Activated CD4-positive, alpha-beta T cell treated with anti-CD3 and anti-CD28 coated beads, Interleukin-2, amount 50 U/mL, for 48 hours (primary cell): ENCODE measurements around the gene COL26A1.
"Not testable (repeated sequence)": the region's sequence is repeated elsewhere in the genome, so short reads cannot be mapped to it uniquely, and the experiment has no call there.

Source experiments
- DNase-seq, 2 experiments: peaks; one replicate each; pipeline ENCODE4 v3.0.0-alpha.2; 2020

Gene COL26A1

DNA sequence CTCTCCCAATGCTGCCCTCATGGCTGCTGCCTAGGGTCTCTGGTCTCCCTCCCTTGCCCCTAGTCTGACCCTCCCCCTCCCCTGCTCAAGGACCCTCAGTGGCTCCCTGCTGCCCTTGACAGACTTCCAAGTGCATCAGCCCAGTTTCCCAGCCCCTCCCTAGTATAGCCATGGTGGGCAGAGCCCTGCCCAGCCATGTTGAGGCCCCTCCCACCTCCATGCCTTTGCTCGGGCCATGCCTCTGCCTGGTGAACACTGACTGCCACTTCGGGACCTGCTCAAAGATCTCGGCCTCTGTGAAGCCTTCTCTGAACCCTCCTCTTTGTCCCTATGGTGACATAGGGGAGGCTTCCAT, 193.2 kb downstream of the COL26A1 start:
- no peak for DNase-seq

DNA sequence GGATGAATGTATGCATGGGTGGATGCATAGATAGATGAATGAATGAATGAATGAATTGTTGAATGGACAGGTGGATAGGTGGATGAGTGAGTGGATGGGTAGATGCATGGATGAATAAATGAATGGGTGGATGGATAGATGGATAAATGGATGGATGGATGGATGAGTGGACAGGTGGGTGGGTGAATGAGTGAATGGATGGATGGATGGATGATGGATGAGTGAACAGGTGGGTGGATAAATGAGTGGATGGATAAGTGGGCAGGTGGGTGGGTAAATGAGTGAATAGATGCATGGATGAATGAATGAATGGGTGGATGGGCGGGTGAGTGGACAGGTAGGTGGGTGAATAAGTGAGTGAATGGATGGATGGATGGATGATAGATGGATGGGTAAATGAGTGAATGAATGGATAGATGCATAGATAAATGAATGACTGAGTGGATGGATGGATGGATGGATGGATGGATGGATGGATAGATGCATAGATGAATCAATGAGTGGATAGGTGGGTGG, 193.8 kb downstream of the COL26A1 start:
- no peak for DNase-seq

DNA sequence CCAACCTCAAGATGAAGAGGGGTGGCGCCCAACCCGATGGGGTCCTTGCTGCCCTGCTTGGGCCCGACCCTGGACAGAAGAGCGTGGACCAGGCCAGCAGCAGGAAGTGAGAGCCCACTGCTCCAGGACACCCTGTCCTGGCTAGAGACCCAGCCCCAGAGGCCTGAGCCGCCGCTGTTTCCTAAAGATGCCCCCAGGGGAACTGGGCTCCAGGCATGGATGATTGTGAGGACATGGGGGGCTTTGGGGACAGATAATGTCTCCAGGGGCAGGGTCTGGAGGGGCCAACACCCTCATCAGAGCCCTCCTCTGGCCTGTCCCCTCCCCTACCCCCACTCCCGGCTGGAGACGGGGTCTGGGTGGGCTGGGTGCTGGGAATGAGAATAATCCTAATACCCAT, 194.7 kb downstream of the COL26A1 start:
- DNase-seq = no peak

DNA sequence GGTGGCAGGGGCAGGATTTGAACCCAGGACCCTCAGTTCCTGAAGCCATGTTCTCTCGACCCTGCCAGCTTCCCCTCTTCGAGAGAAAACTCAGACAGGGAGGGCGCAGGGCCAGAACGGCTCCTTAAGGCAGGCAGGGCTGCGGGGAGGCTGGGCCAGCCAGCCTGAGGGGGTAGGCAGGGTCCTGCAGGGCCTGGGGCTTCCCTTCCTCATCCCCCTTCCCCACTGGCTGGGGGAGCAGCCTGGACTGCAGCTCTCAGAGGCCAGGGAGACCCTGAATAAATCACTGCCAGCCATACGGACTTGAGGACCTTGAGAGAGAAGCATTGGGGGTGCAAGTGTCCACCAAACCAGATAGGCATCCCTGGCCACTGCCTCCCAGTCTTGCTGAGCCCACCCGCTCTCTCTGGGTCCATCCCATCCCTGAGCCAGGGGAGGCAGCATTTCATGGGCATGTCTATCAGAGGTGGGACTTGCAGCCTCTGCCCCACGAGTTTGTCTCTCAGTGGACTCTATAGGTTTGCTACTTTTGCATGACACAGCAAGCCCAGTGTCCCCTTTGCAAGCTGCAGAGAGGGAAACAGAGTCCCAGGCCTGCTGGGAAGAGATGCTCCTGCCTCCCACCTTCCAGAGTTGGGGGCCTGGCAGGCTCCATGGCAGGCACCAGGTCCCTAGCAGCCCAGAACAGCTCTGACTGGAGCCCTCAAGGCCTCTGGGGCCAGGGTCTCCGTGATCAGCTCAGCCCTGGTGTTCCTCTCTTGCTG, 195.5 kb downstream of the COL26A1 start:
- no peak for DNase-seq

DNA sequence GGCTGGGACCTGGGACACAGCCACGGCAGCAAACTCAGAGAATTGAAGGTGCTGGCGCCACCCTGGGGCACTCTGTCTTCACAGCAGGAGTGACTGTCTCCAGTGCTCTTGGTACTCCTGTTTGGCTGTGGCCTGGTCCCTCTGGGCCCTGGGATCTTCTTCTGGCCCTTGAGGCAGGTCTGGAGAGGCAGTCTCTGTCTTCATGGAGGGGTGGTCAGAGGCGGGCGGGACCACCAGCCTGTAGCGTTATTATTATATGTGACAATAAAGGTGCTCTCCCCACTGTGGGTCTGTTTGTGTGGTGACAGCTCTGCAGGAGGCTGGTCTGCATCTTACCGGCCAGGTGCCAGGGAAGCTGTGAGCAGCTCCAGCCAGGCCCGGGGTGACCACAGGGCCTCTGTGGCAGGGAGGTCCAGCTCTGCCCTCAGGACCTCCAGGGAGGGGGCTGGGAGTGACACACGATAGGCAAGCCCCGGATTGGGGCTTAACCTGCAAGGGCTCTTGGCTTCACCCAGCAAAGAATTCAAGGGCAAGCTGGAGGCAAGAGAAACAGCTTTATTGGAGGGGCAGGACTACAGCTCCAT, 196.2 kb downstream of the COL26A1 start:
- no peak for DNase-seq

DNA sequence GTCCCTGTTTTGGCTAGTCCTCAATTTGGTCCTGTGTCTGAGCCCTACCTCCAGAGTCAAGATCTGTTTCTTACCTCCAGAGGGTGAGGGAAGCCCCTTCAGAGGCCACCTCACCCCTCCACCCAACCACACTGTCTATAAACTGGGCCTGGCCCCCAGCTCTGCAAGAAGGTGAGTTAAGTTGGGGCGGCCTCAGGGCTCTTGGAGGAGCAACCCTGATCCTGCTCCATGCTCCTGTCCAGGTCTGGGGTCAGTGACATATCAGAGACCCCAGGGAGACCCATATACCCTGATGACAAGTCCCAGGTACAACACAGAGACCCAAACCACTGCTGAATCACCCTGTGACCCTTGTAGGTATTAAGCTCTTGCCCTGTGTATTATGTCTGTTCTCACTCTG, 196.9 kb downstream of the COL26A1 start:
- DNase-seq = no peak

DNA sequence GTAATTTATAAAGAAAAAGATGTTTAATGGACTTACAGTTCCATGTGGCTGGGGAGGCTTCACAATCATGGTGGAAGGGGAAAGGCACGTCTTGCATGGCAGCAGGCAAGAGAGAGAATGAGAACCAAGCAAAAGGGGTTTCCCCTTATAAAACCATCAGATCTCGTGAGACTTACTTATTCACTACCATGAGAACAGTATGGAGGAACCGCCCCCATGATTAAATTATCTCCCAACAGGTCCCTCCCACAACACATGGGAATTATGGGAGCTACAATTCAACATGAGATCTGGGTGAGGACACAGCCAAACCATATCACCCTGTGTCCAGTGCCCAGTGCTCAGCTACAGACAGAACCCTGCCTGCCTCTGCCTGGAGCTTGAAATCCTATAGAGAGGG, 197.3 kb downstream of the COL26A1 start:
- DNase-seq = not testable (repeated sequence)

DNA sequence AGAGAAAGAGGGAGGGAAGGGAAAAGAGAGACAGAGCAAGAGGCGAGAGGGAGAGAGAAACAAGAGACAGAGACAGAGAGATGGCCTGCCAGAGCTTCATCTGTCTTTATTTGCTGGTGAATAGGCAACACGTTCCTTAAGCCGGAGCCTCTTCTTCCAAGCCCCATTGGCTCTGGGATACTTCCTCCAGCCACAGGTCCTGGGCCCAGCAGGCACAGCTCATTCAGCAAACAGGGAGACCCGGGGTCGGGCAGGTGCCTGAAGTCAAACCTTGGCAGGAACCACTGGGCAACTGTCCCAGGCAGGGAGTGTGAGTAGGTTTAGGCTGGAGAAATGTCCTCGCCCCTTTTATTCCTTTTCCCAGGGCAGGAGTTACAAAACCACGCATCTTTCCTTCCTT, 198.2 kb downstream of the COL26A1 start:
- no peak for DNase-seq

DNA sequence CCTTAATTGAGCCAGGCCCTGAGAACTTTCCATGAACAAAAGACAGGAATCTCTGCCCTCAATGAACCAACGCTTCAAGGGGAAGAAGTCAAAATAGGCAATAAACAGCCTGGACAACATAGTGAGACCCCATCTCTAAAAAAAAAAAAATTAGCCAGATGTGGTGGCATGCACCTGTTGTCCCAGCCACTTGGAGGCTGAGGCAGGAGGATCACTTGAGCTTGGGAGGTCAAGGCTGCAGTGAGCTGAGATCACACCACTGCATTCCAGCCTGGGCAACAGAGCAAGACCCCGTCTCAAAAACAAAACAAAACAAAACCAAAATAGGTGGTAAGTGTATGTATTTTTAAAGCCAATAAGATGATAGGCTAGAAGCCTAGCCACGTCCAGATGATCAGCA, 198.6 kb downstream of the COL26A1 start:
- DNase-seq = not testable (repeated sequence)

DNA sequence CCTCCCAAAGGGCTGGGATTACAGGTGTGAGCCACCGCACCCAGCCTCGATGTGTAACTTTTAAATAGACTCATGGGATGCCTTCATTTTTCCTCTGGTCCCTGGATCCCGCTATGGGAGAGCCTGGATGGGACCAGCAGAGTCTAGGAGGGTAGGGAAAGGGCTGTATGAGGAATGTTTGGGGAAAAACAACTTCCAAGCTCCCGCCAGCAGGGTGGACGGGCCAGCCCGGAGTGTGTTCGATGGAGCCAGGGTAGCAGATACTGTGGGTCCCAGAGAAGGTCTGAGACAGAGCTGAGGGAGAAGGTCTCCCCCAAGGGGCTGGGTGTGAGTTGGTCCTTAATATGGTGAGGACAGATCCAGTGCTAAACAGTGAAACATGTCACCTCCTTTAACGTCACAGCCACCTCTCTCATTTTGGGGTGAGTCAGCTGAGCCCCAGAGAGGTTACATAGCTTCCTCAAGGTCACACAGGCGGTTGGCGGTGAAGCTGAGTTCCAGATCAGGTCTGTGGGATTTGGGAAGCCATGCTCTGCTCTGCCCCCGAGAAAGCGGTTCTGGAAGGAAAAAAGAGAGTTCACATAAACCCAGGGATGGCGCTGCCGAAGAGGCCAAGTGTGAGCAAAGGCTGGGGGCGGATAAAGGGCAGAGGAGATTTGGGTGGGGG, 200.0 kb downstream of the COL26A1 start:
- no peak for DNase-seq

DNA sequence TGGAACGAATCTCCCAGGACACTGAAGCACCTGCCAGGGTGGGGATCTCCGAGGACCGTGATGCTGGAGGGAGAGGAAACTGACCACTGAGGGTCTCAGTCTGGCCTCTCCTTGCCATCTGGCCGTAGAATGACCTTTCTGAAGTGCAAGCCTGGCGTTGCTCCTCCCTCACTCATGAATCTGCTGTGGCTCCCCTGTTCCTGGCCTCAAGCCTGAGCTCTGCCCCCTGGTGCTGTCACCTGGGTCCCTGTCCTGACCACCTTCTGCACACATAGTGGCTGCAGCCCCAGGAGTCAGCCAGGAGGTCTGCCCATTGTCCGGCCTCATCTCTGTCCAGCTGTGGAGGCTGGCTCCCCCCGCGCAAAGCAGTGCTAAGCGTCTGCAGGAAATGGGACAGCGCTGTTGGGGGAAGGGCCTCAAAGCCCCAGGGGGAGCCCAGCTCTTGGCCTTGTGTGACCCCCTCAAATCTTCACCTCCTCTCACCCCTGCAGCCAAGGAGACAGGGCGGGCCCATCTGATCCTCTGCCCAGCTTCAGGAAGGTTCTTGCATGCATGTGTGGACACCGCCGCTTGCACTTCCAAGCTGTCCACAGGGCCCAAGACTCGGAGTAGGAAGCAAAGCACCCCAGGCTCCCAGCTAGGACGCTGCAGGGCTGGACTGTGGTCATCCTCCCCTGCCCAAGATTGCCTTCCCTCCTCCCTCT, 200.7 kb downstream of the COL26A1 start:
- no peak for DNase-seq

DNA sequence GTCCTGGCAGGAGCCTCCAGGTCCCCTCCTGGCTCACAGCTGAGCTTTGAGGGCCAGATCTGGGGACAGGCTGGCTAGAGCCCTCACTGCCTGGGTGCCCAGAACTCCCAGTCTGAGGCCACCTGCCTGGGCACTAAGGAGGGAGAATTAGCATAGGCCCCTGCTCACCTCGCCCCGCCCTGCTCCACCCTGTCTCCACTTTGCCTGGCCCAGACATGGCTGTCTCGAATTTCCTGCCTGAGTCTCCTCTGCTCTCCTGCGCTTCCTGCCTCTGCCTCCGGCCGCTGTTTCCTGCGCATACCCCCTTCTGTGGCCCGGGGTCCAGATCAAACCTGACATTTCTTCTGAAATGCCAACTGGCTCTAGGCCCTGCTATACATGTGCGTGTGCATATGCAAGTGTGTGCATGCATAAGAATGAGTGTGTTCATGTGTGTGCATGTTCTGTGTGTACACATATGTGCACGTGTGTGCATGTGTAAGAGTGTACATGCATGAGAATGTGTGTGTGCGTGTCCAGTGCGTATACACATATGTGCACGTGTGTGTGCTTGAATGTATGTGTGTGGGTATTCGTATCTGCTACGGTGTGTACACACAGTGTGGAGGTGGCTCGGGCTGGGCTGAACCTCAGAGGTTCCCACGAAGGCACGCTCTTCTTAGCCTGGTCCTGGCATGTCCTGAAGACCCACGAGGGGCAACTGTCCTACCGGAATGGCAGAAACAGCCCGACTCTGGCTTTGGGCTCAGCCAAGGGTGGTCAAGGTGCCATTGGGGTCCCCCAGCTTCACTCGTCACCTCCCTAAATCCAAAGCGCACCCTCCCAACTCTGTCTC, 201.5 kb downstream of the COL26A1 start:
- no peak for DNase-seq

DNA sequence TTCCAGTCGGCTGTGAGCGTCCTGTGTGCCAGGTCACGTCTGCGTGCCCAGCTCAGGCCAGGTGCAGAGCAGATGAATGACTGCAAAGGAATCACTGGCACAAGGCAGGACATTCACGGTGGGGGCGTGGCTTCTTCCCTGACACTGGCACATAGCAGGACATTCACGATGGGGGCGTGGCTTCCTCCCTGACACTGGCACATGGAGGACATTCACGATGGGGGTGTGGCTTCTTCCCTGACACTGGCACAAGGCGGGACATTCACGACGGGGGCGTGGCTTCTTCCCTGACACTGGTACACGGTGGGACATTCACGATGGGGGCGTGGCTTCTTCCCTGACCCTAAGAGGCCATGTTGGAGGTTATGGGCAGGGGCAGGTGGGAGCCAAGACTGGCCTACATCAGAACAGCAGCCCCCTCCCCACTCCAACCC, 202.1 kb downstream of the COL26A1 start:
- DNase-seq = no peak

DNA sequence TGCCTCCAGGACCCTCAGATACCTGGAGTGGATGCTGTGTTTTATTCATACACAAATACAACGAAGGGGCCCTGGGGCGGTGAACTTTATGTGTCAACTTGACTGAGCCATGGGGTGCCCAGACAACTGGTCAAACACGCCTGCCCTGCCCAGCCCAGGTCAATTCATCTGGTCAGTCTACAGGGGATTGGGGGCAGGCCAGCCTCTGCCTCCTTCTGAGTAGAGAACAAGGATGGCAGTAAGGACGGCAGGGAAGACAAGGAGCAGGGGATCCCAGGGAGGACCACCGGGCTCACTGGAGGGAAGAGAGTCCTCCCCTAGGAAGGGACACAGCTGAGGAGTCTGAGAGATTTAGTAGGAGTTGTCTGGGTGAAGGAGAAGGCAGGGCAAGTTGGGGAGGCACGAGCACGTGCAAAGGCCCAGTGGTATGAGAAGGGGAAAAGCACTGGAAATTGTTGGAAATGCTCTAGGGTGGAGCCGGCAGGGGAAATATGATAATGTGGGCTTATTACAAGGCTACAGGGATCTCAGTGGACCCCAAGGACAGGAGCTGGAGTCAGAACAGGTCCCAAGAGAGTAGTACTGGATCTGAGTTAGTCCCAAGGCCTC, 203.0 kb downstream of the COL26A1 start:
- no peak for DNase-seq

DNA sequence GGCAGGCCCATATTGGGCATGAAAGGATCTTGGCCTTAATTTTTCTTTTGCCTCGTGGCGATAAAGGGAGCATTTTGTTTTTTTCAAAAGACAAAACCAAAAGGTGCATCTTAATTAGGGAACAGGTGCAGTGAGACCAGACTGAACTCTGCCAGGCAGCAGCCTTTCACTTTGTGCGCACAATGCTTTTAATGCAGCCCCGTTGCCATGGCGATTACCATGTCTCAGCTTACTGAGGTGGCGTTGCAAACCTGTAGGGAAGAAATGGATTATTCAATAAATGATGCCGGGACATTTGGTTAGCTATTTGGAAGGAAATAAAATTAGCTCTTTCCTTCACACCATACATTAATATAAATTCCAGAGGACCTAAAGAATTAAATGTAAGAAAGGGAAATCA, 204.6 kb downstream of the COL26A1 start:
- no peak for DNase-seq

DNA sequence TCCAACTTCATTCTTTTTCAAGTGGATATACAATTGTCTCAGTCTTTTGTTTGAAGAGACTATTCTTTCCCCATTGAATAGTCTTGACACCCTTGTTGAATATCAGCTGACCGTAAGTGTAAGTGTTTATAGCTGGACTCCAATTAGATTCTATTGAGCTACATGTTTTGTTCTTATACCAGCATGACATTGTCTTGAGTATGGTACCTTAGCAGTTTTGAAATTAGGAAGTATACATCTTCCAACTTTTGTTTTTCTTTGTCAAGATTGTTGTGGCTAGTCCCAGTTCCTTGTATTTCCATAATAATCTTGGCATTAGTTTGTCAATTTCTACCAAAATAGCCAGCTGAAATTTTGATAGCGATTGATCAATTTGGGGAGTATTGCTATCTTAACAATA, 209.5 kb downstream of the COL26A1 start:
- DNase-seq = no peak

DNA sequence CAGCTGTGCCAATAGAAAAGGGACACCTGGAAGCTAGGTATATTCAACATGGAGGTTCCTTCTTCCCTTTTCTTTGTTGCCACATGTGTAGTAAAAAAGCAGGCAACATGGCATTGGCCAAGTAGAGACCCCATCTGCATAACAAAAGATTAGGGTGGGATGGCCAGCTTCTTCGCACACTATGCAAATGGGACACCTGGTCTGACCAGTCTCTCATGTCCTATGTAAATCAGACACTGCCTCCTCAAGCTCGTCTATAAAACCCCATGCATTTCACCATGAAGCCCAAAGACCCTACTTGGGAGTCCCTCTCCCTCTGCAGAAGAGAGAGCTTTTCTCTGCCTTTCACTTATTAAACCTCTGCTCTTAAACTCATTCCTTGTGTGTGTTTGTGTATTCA, 212.5 kb downstream of the COL26A1 start:
- no peak for DNase-seq

DNA sequence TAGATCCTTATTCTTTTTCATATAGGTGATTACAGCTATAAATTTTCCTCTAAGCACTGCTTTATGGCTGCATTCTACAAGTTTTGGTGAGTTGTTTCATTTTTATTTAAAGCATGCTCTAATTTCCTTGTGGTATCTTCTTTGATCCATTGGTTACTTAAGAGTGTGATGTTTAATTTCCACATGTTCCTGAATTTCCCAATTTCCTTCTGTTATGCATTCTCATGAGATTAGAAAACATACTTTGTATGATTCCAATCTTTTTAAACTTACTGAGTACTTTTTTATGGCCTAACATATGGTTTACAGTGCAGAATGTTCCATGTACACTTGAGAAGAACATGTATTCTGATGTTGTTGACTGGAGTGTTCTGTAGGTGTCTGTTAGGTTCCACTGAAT, 213.0 kb downstream of the COL26A1 start:
- DNase-seq = no peak

DNA sequence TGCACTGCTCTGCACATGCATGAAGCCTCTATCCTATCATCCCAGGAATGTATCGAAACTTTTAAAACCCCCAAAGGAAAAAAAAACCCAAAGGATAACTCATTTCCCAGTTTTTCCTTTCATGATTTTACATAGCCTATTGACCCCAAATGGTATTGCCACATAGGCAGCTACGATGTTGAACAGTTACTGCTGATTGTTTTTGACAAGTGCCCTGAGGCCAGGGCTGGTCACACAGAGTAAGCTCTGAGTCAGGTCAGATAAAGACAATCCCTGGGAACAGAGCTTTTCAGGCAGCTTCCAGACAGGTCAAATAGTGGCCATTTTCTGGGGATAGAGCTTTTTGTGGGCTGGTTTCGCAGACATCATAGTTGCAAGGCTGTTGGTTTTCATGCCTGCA, 214.3 kb downstream of the COL26A1 start:
- no peak for DNase-seq

DNA sequence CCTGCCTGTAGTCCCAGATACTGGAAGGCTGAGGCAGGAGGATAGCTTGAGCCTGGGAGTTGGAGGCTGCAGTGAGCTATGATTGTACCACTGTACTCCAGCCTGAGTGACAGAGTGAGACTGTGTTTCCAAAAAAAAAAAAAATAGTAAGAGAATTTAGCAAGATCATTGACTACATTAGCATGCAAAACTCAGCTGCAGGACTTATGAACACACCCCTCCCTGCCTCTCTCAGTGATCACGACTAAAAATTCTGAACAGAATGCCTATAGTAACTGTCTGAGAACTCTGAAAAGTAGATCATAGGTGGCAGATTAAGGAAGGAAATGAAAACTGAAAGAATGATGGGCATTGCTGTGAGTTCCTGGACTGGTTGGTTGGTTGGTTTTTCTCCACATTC, 215.9 kb downstream of the COL26A1 start:
- no peak for DNase-seq

DNA sequence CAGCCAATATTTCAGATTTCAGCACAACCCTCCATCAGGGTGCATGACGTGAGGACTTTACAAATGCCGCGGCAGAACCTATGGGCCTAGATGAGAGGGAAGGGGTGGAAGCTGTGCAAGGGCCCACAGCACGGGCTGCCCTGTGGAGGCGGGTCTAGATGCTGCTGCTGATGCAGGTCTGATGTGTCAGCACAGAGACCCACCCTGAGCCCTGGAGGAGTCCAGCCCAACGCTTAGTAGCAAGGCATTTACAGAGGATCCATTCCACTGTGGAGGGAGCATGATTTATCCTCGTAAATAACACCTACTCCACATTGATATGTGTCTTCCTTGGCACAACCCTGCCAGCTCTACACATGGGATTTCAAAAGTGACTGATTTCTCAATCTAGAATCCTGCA, 217.9 kb downstream of the COL26A1 start:
- DNase-seq = no peak

DNA sequence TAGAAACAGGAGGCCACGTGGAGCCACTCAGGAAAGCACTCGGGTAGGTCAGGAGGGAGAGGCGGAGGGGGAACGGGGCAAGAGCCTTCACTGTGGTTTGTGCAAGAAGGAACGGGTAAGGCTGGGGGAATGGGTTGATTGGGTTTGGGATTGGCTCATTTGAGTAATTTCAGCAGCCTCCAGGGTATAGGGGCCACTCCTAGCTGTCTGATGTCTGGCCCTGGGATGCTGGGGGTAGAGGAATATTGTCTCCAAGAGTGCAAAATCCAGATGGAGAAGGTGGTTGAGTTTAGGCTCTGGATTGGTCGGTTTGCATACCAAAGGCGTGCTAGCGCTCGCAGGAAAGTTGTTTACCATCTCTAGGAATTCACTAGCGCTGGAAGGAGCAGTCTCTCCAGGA, 219.2 kb downstream of the COL26A1 start:
- no peak for DNase-seq
